ENCODE measurements around the gene LGALS9B.
"Not testable (repeated sequence)": the region's sequence is repeated elsewhere in the genome, so short reads cannot be mapped to it uniquely, and the experiment has no call there.

LGALS9B gene

DNA sequence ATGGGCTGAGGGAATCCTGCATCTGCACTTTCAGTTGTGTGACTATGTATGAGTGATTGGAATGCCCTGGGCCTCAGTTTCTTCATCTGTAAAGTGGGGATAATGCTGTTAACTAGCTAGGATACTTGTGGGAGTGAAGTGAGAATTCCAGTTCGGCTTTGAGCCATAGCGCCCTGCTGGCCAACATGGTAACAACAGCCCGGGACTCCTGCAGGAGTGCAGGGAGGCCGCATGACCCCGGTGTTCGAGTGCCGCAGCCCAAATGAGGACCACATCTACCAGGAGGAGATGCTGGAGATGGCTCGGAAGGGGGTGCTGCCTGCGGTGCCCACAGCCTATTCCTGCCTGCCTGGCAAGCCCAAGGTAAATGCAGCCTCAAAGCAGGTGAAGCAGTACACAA is 23.7 kb downstream of the LGALS9B start:
- H3K27ac ChIP-seq (ENCODE audit: low read length); H3K4me1 ChIP-seq (ENCODE audit: control insufficient read depth in 1 of 2, insufficient read depth in 2 of 2, low read length in 2 of 2); H3K9me3 ChIP-seq (ENCODE audit: control insufficient read depth in 1 of 2, low read length in 2 of 2); H3K27me3 ChIP-seq (ENCODE audit: low read depth, low read length); H3K36me3 ChIP-seq (ENCODE audit: control insufficient read depth in 1 of 2, insufficient read depth in 2 of 2, low read length in 2 of 2); H3K4me3 ChIP-seq (ENCODE audit: low read depth in 1 of 2, low read length in 2 of 2): not testable (repeated sequence)

DNA sequence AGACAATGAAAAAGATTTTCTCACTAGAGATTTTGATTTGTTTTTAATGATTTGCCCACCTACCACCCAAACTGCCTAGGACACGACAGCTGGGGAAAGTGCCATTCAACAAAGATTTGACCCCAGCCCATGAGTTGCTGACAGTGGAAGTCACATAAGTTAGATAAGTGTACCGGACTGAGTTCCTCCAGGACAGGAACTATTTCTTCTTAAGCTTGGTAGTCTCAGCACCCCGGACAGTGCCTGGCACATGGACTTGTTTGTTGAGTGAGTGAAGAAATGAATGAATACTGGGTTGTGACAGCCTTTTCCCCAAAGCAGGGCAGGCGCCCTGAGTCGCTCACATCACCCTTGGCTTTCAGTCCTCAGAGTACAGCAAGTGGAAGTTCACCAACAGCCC is 26.7 kb downstream of the LGALS9B start:
- not testable (repeated sequence) for H3K4me1 ChIP-seq (ENCODE audit: control insufficient read depth in 1 of 2, insufficient read depth in 2 of 2, low read length in 2 of 2); H3K27me3 ChIP-seq (ENCODE audit: low read depth, low read length); H3K27ac ChIP-seq (ENCODE audit: low read length); H3K9me3 ChIP-seq (ENCODE audit: control insufficient read depth in 1 of 2, low read length in 2 of 2); H3K4me3 ChIP-seq (ENCODE audit: low read depth in 1 of 2, low read length in 2 of 2); H3K36me3 ChIP-seq (ENCODE audit: control insufficient read depth in 1 of 2, insufficient read depth in 2 of 2, low read length in 2 of 2)

DNA sequence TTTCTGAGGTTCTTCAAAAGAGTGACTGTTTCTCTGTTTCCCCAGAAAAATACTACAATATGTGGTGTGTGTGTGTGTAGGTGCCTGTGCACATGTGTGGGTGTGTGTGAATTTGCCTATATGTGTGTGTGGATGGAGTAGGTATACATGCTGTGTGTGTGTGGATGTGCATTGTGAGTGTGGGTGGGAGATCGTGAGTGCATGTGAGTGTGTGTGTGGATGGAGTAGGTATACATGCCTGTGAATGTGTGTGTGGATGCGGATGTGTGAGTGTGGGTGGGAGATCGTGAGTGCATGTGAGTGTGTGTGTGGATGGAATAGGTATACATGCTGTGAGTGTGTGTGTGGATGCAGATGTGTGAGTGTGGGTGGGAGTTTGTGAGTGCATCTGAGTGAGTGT is 32.2 kb downstream of the LGALS9B start:
- H3K4me3 ChIP-seq (ENCODE audit: low read depth in 1 of 2, low read length in 2 of 2); H3K4me1 ChIP-seq (ENCODE audit: control insufficient read depth in 1 of 2, insufficient read depth in 2 of 2, low read length in 2 of 2); H3K27me3 ChIP-seq (ENCODE audit: low read depth, low read length); H3K27ac ChIP-seq (ENCODE audit: low read length); H3K36me3 ChIP-seq (ENCODE audit: control insufficient read depth in 1 of 2, insufficient read depth in 2 of 2, low read length in 2 of 2); H3K9me3 ChIP-seq (ENCODE audit: control insufficient read depth in 1 of 2, low read length in 2 of 2): not testable (repeated sequence)

DNA sequence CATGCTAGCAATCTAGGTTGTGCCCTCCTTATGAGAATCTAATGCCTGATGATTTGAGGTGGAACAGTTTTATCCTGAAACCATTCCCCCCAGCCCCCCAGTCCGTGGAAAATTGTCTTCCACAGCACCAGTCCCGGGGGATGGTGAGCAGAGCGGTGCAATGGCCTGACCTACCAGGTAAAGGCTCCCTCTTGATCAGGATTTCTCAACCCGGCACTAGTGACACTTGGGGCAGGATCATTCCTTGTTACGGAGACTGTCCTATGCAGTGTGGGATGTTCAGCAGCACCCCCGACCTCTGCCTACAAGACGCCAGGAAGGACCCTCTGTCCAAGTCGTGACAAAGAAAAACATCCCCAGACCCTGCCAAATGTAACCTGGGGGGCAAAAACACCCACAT is 34.0 kb downstream of the LGALS9B start:
- not testable (repeated sequence) for H3K9me3 ChIP-seq (ENCODE audit: control insufficient read depth in 1 of 2, low read length in 2 of 2); H3K27ac ChIP-seq (ENCODE audit: low read length); H3K4me3 ChIP-seq (ENCODE audit: low read depth in 1 of 2, low read length in 2 of 2); H3K36me3 ChIP-seq (ENCODE audit: control insufficient read depth in 1 of 2, insufficient read depth in 2 of 2, low read length in 2 of 2); H3K27me3 ChIP-seq (ENCODE audit: low read depth, low read length); H3K4me1 ChIP-seq (ENCODE audit: control insufficient read depth in 1 of 2, insufficient read depth in 2 of 2, low read length in 2 of 2)

DNA sequence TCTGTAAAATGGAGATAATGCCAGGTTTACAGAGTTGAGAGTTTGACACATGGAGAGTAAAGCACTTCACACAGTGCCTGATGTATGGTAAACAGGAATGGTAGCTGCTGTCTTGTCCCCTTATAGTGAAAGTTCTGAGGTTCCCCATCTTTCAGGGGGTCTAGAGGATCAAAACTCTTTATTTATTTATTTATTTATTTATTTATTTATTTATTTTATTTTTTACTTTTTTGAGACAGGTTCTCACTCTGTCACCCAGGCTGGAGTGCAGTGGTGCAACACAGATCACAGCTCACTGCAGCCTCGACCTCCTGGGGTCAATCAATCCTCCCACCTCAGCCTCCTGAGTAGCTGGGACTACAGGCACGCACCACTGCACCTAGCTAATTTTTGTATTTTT is 40.1 kb downstream of the LGALS9B start:
- not testable (repeated sequence) for H3K4me1 ChIP-seq (ENCODE audit: control insufficient read depth in 1 of 2, insufficient read depth in 2 of 2, low read length in 2 of 2); H3K27ac ChIP-seq (ENCODE audit: low read length); H3K4me3 ChIP-seq (ENCODE audit: low read depth in 1 of 2, low read length in 2 of 2); H3K9me3 ChIP-seq (ENCODE audit: control insufficient read depth in 1 of 2, low read length in 2 of 2); H3K27me3 ChIP-seq (ENCODE audit: low read depth, low read length); H3K36me3 ChIP-seq (ENCODE audit: control insufficient read depth in 1 of 2, insufficient read depth in 2 of 2, low read length in 2 of 2)

DNA sequence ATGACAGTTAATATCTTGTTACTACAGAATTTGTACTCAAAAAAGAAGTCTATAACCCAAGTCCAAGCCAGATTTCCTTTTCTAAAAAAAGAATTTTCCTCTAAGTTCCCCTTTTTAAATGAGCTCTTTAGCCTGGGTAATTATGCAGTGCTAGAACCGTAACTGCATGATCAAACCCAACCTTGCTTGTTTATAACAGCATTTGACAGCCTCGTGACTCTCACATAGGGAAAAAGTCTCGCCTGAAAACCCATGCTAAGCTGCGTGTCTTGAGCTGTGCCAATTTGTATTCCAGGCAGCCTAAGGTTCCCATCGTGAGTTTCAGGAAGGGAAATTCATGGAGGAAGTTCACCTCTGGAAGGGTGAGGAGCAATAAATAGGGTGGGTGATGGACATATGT is 44.5 kb downstream of the LGALS9B start:
- not testable (repeated sequence) for H3K27ac ChIP-seq (ENCODE audit: low read length); H3K4me1 ChIP-seq (ENCODE audit: control insufficient read depth in 1 of 2, insufficient read depth in 2 of 2, low read length in 2 of 2); H3K4me3 ChIP-seq (ENCODE audit: low read depth in 1 of 2, low read length in 2 of 2); H3K9me3 ChIP-seq (ENCODE audit: control insufficient read depth in 1 of 2, low read length in 2 of 2); H3K36me3 ChIP-seq (ENCODE audit: control insufficient read depth in 1 of 2, insufficient read depth in 2 of 2, low read length in 2 of 2); H3K27me3 ChIP-seq (ENCODE audit: low read depth, low read length)

DNA sequence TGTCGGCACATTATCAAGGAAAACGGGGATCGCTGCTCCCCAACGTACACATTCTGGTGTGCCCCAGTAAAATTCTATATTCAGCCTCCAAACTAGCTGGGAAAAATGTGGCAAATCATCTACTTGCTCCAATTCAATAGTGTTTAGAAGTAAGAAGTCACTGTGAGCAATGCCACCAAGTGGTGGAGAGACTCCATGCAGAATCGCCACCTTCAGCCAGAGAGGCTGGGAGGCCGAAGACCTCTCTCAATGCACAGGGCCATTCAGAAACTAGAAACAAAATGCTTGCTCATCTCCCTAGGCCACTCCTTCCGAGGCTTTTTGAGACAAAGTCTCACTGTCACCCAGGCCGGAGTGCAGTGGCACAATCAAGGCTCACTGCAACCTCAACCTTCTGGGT is 48.5 kb downstream of the LGALS9B start:
- not testable (repeated sequence) for H3K27me3 ChIP-seq (ENCODE audit: low read depth, low read length); H3K9me3 ChIP-seq (ENCODE audit: control insufficient read depth in 1 of 2, low read length in 2 of 2); H3K27ac ChIP-seq (ENCODE audit: low read length); H3K4me1 ChIP-seq (ENCODE audit: control insufficient read depth in 1 of 2, insufficient read depth in 2 of 2, low read length in 2 of 2); H3K4me3 ChIP-seq (ENCODE audit: low read depth in 1 of 2, low read length in 2 of 2); H3K36me3 ChIP-seq (ENCODE audit: control insufficient read depth in 1 of 2, insufficient read depth in 2 of 2, low read length in 2 of 2)

DNA sequence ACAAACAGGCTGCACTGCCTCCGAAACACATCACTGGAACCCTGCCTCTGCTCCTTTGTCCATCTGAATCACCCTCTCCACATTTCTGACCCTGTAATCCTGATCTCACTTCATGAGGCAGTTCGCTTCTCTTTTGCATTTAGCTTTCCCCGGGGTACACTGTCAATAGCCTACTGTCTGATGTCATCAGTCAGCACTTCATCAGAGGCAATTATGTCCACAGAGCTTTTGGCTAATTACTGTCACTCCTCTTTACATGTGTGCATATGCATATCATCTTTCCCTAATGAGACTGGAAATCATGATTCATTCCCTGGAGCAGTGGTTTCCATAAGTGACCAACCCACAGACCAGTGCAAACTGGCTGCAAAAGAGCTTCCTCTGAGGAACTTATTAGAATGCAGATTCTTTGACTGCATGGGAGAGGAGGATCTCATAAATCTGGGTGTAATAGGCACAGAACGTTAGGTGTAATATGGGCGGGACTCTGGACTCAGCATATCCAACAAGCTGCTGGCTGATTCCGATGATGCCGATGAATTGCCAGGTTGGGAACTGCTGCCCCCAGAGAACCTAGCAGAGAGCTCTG is 49.8 kb downstream of the LGALS9B start:
- H3K9me3 ChIP-seq (ENCODE audit: control insufficient read depth in 1 of 2, low read length in 2 of 2); H3K27ac ChIP-seq (ENCODE audit: low read length); H3K27me3 ChIP-seq (ENCODE audit: low read depth, low read length); H3K36me3 ChIP-seq (ENCODE audit: control insufficient read depth in 1 of 2, insufficient read depth in 2 of 2, low read length in 2 of 2); H3K4me3 ChIP-seq (ENCODE audit: low read depth in 1 of 2, low read length in 2 of 2); H3K4me1 ChIP-seq (ENCODE audit: control insufficient read depth in 1 of 2, insufficient read depth in 2 of 2, low read length in 2 of 2): not testable (repeated sequence)

DNA sequence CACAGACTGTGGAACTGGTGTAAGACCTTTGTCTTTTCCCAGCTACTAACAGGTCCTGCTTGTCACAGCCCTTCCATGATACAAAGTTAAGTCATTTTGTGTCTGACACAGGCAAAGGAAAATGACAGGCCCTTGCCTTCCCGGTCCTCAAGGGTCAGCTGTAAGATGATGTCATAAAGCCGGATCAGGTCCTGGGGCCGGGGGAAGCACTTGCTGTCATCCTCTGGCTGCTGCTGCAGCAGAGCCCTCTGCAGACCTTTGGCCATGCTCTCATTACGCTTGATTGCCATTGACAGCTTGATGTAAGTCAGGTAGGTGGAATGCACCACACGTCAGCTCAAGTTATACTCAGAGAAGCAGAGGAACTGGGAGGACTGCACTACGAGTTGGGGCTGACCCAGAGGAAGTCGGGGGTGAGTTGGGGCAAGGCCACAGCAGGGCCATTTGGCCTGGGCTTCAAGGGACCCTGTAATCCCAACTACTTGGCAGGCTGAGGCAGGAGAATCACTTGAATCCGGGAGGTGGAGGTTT is 50.9 kb downstream of the LGALS9B start:
- H3K36me3 ChIP-seq (ENCODE audit: control insufficient read depth in 1 of 2, insufficient read depth in 2 of 2, low read length in 2 of 2); H3K27ac ChIP-seq (ENCODE audit: low read length); H3K9me3 ChIP-seq (ENCODE audit: control insufficient read depth in 1 of 2, low read length in 2 of 2); H3K27me3 ChIP-seq (ENCODE audit: low read depth, low read length); H3K4me1 ChIP-seq (ENCODE audit: control insufficient read depth in 1 of 2, insufficient read depth in 2 of 2, low read length in 2 of 2); H3K4me3 ChIP-seq (ENCODE audit: low read depth in 1 of 2, low read length in 2 of 2): not testable (repeated sequence)

DNA sequence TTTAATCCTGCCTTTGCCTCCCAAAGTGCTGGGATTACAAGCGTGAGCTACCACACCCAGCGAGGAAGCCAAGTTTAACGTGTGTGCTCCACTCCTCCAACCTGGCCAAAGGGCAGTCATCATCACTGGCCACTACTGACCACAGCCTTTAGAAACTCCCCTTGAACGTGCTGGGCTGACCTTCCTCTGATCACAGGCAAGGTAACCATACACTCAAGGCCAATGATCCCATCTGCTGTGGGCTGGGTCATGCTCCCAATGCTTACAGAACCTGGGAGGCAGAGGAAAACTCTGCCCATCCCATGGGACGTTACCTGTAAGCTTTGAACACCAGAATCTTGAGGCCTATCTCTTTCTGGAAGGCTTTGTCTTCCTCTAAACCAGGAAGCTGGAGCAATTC is 51.9 kb downstream of the LGALS9B start:
- not testable (repeated sequence) for H3K36me3 ChIP-seq (ENCODE audit: control insufficient read depth in 1 of 2, insufficient read depth in 2 of 2, low read length in 2 of 2); H3K27ac ChIP-seq (ENCODE audit: low read length); H3K9me3 ChIP-seq (ENCODE audit: control insufficient read depth in 1 of 2, low read length in 2 of 2); H3K27me3 ChIP-seq (ENCODE audit: low read depth, low read length); H3K4me3 ChIP-seq (ENCODE audit: low read depth in 1 of 2, low read length in 2 of 2); H3K4me1 ChIP-seq (ENCODE audit: control insufficient read depth in 1 of 2, insufficient read depth in 2 of 2, low read length in 2 of 2)

DNA sequence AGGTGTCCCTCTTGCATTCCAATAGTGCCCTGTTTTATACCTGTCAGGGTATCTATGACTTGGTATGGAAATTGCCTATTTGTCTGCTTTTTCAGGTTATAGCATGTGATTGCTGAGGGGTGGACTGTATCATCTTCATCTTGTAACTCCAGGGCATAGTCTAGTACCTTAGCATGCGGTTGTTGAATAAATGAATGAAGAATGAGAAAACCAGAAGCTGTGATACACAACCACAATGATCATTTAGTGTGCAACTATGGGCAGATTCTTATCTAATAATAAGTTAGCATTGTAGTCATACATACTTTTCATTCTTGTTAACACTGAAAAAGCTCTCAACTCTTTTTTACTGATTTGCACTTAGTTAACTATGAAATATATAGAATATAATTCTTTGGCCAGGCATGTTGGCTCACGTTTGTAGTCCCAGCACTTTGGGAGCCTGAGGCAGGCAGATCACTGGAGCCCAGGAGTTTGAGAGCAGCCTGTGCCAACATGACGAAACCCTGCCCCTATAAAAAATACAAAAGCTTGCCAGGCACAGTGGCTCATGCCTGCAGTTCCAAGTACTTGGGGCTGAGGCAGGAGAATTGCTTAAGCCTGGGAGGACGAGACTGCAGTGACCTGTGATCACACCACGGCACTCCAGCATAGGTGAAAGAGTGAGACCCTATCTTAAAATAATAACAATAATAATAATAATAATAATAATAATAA is 65.9 kb downstream of the LGALS9B start:
- H3K4me1 ChIP-seq (ENCODE audit: control insufficient read depth in 1 of 2, insufficient read depth in 2 of 2, low read length in 2 of 2); H3K4me3 ChIP-seq (ENCODE audit: low read depth in 1 of 2, low read length in 2 of 2); H3K27ac ChIP-seq (ENCODE audit: low read length); H3K27me3 ChIP-seq (ENCODE audit: low read depth, low read length); H3K36me3 ChIP-seq (ENCODE audit: control insufficient read depth in 1 of 2, insufficient read depth in 2 of 2, low read length in 2 of 2); H3K9me3 ChIP-seq (ENCODE audit: control insufficient read depth in 1 of 2, low read length in 2 of 2): not testable (repeated sequence)

DNA sequence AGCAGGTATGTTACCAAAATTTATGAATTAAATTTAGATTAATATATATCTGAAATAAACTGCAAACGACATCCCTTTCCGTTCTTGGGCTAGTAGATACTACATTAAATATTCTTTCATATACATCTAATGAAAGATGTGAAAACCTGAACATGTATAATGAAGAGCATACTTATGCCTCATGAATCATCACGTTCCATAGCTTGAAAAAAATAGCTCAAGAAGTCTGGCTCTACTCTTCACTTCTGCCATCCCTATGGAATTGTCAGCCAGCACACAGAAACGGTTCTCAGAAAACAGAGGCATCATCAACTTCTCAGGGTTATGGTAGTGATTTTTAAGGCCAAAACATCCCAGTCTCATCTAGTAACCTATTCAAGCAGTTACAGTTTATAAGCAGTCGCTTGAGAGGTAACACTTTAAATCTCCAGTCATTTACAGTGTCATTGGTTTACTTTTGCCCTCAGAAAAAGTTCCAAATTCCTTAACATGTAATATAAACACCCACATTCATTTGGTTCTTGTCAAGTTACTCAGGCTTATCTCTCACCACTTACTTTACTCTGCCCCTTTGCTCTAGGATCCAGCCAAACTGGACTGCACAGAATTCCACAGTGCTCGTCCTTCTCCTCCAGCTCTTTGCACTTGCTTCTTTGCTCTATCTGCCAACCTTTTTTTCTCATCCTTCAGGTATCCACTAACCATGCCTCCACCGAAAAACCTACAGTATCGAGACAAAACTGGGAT is 66.6 kb downstream of the LGALS9B start:
- not testable (repeated sequence) for H3K36me3 ChIP-seq (ENCODE audit: control insufficient read depth in 1 of 2, insufficient read depth in 2 of 2, low read length in 2 of 2); H3K4me3 ChIP-seq (ENCODE audit: low read depth in 1 of 2, low read length in 2 of 2); H3K4me1 ChIP-seq (ENCODE audit: control insufficient read depth in 1 of 2, insufficient read depth in 2 of 2, low read length in 2 of 2); H3K9me3 ChIP-seq (ENCODE audit: control insufficient read depth in 1 of 2, low read length in 2 of 2); H3K27me3 ChIP-seq (ENCODE audit: low read depth, low read length); H3K27ac ChIP-seq (ENCODE audit: low read length)

All from muscle layer of duodenum (tissue), 2 donors.